Activated T-helper 2 cell treated with anti-CD3 and anti-CD28 coated beads, Interferon-gamma antibody, Interleukin-2, Interleukin-4, amounts not matched to agents 10 μg/mL and 5 μg/mL and 100 μg/mL, durations not matched to agents 14 hours and 24 hours and 36 hours (primary cell): ENCODE measurements around the gene WWOX. TPM values are rescaled to one million over a fixed set of nuclear protein-coding genes. Genes with fewer than 3 reads are reported as not detected.

ENCODE experiments used
- DNase-seq: peaks from one replicate; pipeline ENCODE4 v3.0.0; 2021; ENCODE audit warnings: low spot score
- H3K27ac Mint-ChIP-seq: one replicate; pipeline ENCODE4 v1.8.0; 2021; ENCODE audit warnings: mixed read lengths
- H3K27me3 Mint-ChIP-seq: one replicate; pipeline ENCODE4 v1.8.0; 2021; ENCODE audit warnings: low read depth, mixed read lengths
- H3K36me3 Mint-ChIP-seq: one replicate; pipeline ENCODE4 v1.8.0; 2021; ENCODE audit warnings: low read depth, mixed read lengths
- H3K4me1 Mint-ChIP-seq: one replicate; pipeline ENCODE4 v1.8.0; 2021; ENCODE audit warnings: low read depth, mixed read lengths
- H3K4me3 Mint-ChIP-seq: one replicate; pipeline ENCODE4 v1.8.0; 2021; ENCODE audit warnings: low read depth, mild to moderate bottlenecking, moderate library complexity, mixed read lengths
- H3K9me3 Mint-ChIP-seq: one replicate; pipeline ENCODE4 v1.8.0; 2021; ENCODE audit warnings: mixed read lengths
- intact Hi-C: fragments of 100-400 bp; cut with micrococcal nuclease; formaldehyde crosslinking; loops from one replicate; pipeline ENCODE4 v1.15.1; 2023
- total RNA-seq: library from RNA; stranded (reverse); gene quantifications from 2 replicates; pipeline ENCODE4 v1.2.3, GENCODE V29; 2022

Gene WWOX
- total RNA-seq, 1 donor from 2014 or later = 19.0 TPM

GRCh38 chr16:78571898-78572358, 472.5 kb downstream of the WWOX start:
- no peak for DNase-seq
- H3K27me3 Mint-ChIP-seq = no peaks in the 10 kb centered on the region
- intact Hi-C loops = no loop called here

DNA sequence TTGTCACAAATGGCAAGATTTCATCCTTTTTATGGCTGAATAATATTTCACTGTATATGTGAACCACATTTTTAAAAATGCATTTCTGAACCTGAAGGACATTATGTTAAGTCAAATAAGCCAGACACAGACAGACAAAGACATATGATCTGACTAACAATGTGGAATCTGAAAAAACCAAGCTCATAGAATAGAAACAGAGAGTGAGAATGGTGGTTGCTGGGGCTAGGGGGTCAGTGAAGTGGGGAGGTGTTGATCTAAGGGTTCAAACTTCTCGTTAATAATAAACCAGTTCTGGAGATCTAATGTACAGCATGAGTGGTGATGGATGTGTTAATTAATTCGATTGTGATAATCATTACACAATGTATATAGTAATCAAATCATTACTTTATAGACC, 475.1 kb downstream of the WWOX start:
- DNase-seq = no peak
- Mint-ChIP-seq H3K27me3 (no peaks in the 10 kb centered on the region), H3K36me3 (no peaks in the 10 kb centered on the region), H3K4me3 (no peak overlapping the region), H3K27ac (no peak overlapping the region), H3K4me1 (peaks cover 3% of the 10 kb centered on the region), H3K9me3 (no peaks in the 10 kb centered on the region)
- intact Hi-C loops = no loop called here

More at GRCh38 chr16:78571898-78572358, 472.5 kb downstream of the WWOX start:
- Mint-ChIP-seq H3K27ac (no peak overlapping the region), H3K36me3 (no peaks in the 10 kb centered on the region), H3K4me3 (no peak overlapping the region), H3K4me1 (peaks cover 3% of the 10 kb centered on the region), H3K9me3 (no peaks in the 10 kb centered on the region)

GRCh38 chr16:78576941-78577340, 477.5 kb downstream of the WWOX start:
- intact Hi-C loops = no loop called here
- no peaks in the 10 kb centered on the region for H3K27me3 Mint-ChIP-seq
- no peak for DNase-seq
- no peaks in the 10 kb centered on the region for H3K4me1 Mint-ChIP-seq
- no peaks in the 10 kb centered on the region for H3K36me3 Mint-ChIP-seq
- no peak overlapping the region for H3K27ac Mint-ChIP-seq
- H3K9me3 Mint-ChIP-seq = no peaks in the 10 kb centered on the region
- H3K4me3 Mint-ChIP-seq = no peak overlapping the region

DNA sequence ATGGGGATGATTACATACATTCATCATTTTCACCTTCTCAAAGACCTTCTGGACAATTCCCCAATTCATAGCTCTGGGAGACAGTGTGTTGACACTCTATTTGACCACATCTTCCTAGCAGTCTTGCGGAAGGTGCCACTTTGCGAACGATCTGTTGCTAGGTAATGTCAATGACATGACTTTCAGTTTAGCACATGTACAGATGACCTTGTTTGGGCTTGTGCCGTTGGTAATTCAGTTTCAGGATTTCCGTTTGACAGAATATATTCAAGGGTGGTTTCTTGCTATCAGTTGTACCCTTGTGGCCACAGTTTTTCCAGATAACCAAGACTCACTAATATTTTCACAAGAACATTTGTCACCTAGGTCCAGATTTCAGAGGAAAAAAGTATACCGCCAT, 478.2 kb downstream of the WWOX start:
- no peaks in the 10 kb centered on the region for H3K27me3 Mint-ChIP-seq
- no peaks in the 10 kb centered on the region for H3K36me3 Mint-ChIP-seq
- no peak overlapping the region for H3K4me3 Mint-ChIP-seq
- intact Hi-C loops = no loop called here
- H3K9me3 Mint-ChIP-seq = no peaks in the 10 kb centered on the region
- H3K27ac Mint-ChIP-seq = no peak overlapping the region
- DNase-seq = no peak
- H3K4me1 Mint-ChIP-seq = no peaks in the 10 kb centered on the region

- no peak for DNase-seq
- Mint-ChIP-seq H3K36me3 (no peaks in the 10 kb centered on the region), H3K4me1 (no peaks in the 10 kb centered on the region), H3K4me3 (no peak overlapping the region), H3K9me3 (no peaks in the 10 kb centered on the region), H3K27me3 (no peaks in the 10 kb centered on the region), H3K27ac (no peak overlapping the region)
- intact Hi-C loops = no loop called here
Measured at GRCh38 chr16:78579020-78579419, 479.6 kb downstream of the WWOX start.

GRCh38 chr16:78583441-78583840, 484.0 kb downstream of the WWOX start:
- H3K4me1 Mint-ChIP-seq = no peaks in the 10 kb centered on the region
- intact Hi-C loops = no loop called here
- H3K27me3 Mint-ChIP-seq = no peaks in the 10 kb centered on the region
- H3K4me3 Mint-ChIP-seq = no peak overlapping the region
- no peak for DNase-seq
- H3K9me3 Mint-ChIP-seq = no peaks in the 10 kb centered on the region
- H3K36me3 Mint-ChIP-seq = no peaks in the 10 kb centered on the region
- H3K27ac Mint-ChIP-seq = no peak overlapping the region

GRCh38 chr16:78584213-78584860, 484.9 kb downstream of the WWOX start:
- no peaks in the 10 kb centered on the region for H3K27me3 Mint-ChIP-seq
- no peaks in the 10 kb centered on the region for H3K9me3 Mint-ChIP-seq
- H3K36me3 Mint-ChIP-seq = no peaks in the 10 kb centered on the region
- intact Hi-C loops = no loop called here
- no peak for DNase-seq
- H3K27ac Mint-ChIP-seq = no peak overlapping the region
- no peaks in the 10 kb centered on the region for H3K4me1 Mint-ChIP-seq
- H3K4me3 Mint-ChIP-seq = no peak overlapping the region

GRCh38 chr16:78584991-78585390, 485.5 kb downstream of the WWOX start:
- intact Hi-C loops = no loop called here

DNA sequence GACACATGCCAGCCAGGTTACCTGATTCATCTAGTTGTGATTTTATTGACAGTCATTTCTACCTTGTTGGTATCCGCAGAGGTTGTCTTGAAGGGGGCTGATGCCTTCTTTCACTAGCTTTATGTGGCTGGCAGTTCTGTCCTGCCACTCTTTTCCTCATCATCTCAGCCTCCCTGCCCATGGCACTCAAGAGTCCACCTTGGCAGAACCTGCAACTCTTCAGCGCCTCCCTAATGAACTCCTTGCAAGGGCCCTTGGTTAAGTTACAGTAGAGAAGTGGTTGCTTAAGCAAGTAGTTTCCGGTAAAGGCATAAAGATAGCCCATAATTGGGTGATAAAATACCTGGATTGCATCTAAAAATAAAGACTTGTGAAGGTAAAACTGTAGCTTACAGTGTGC, 489.9 kb downstream of the WWOX start:
- Mint-ChIP-seq H3K27me3 (no peaks in the 10 kb centered on the region), H3K27ac (no peak overlapping the region), H3K4me1 (no peaks in the 10 kb centered on the region), H3K4me3 (no peak overlapping the region), H3K36me3 (no peaks in the 10 kb centered on the region), H3K9me3 (no peaks in the 10 kb centered on the region)
- intact Hi-C loops = no loop called here
- DNase-seq = no peak

More at GRCh38 chr16:78584991-78585390, 485.5 kb downstream of the WWOX start:
- Mint-ChIP-seq H3K27ac (no peak overlapping the region), H3K4me1 (no peaks in the 10 kb centered on the region), H3K27me3 (no peaks in the 10 kb centered on the region), H3K4me3 (no peak overlapping the region), H3K9me3 (no peaks in the 10 kb centered on the region), H3K36me3 (no peaks in the 10 kb centered on the region)
- DNase-seq = no peak

DNA sequence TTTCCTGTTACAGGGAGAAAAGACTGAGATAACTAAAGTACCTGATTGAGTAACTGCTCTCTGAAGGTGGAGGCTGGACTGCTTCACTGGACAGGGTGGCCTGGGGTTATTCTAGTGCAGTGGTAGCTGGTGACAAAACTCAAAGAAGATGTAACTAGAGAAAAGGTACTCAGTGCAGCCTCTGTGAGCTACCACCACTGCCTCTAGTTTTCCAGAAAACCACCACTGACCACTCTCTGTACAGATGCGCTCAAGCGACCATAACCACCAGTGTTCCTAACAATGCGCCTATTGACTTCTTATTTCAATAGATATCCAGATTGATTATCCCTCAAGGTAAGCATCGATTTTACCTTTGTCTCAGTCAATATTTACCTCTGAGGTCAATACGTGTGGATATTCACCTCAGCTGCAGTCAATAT, 492.2 kb downstream of the WWOX start:
- Mint-ChIP-seq H3K36me3 (no peaks in the 10 kb centered on the region), H3K4me1 (no peaks in the 10 kb centered on the region), H3K27ac (no peak overlapping the region), H3K4me3 (no peak overlapping the region), H3K27me3 (no peaks in the 10 kb centered on the region), H3K9me3 (no peaks in the 10 kb centered on the region)
- no peak for DNase-seq
- intact Hi-C loops = no loop called here

- Mint-ChIP-seq H3K4me3 (no peak overlapping the region), H3K27ac (no peak overlapping the region), H3K4me1 (no peaks in the 10 kb centered on the region), H3K9me3 (no peaks in the 10 kb centered on the region), H3K36me3 (no peaks in the 10 kb centered on the region), H3K27me3 (no peaks in the 10 kb centered on the region)
- intact Hi-C loops = no loop called here
- DNase-seq = no peak
Measured at GRCh38 chr16:78592111-78592510, 492.7 kb downstream of the WWOX start.

DNA sequence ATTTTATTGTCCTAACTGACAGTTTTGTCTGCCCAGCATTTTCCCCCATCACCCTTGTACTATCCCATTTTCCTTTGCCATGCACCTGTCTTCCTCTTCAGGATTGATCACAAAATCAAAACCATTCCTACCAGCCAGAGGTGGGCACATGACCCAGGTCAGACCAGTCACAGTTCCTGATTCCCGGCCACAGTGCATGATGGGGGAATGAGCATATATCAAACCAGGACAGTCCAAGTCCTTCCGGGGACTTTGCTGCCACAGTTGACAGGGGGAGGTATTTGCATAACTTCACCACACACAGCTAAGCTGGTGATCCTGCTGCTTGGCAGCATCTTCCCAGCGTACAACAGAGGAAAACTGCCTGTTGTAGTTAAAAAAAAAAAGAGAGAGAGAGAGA, 493.9 kb downstream of the WWOX start:
- Mint-ChIP-seq H3K4me3 (no peak overlapping the region), H3K27ac (no peak overlapping the region), H3K9me3 (no peaks in the 10 kb centered on the region), H3K27me3 (no peaks in the 10 kb centered on the region), H3K36me3 (no peaks in the 10 kb centered on the region), H3K4me1 (no peaks in the 10 kb centered on the region)
- intact Hi-C loops = no loop called here
- no peak for DNase-seq

DNA sequence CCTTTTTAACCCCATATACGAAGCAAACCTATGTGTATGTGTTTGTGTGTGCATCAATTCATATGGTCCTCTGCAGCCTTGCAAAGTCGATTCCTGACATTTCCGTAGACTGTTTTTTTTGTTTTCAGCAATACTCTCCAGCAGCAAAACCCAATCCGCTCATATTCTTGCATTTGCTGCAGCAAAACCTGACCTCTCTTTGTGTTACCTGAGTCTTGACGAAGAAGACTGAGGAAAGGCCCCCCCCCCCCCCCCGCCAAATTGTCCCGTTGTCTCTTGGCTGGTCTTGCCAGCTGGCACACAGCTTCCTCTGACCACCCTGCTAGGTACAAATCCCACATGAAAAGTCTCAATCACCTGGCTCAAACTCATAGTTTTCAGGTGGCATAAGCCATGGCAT, 494.7 kb downstream of the WWOX start:
- Mint-ChIP-seq H3K9me3 (no peaks in the 10 kb centered on the region), H3K27me3 (no peaks in the 10 kb centered on the region)
- intact Hi-C loops = no loop called here

More for the DNA sequence above, 494.7 kb downstream of the WWOX start:
- Mint-ChIP-seq H3K4me1 (no peaks in the 10 kb centered on the region), H3K27ac (no peak overlapping the region), H3K36me3 (no peaks in the 10 kb centered on the region), H3K4me3 (no peak overlapping the region)
- no peak for DNase-seq
